Left cardiac atrium (tissue), 4 donors: ENCODE results near the gene COL20A1. TPM values are rescaled to one million over a fixed set of nuclear protein-coding genes. Genes with fewer than 3 reads are reported as not detected.
"Not testable (repeated sequence)": the region's sequence is repeated elsewhere in the genome, so short reads cannot be mapped to it uniquely, and the experiment has no call there.

Experiments
- ATAC-seq, 2 donors: fragments of 200-7000 bp; cut with Tn5 transposase; one replicate each; pipeline ENCODE4 v1.9.1; 2020; ENCODE audit warnings: mild to moderate bottlenecking in 2 of 2, moderate library complexity in 2 of 2
- DNase-seq: peaks from one replicate; pipeline ENCODE4 v3.0.0-alpha.2; 2020
- intact Hi-C, 2 donors: fragments of 100-400 bp; cut with DNase I; formaldehyde crosslinking; loops; one replicate each; pipeline versions ENCODE4 v1.14.1 to v1.15.1; 2022 to 2023
- long read RNA-seq: library from polyadenylated mRNA; unstranded; transcript quantifications from one replicate; pipeline ENCODE4 v2.0.0, GENCODE V29; 2021
- total RNA-seq, 2 donors: library from RNA; stranded (reverse); fragmentation: NEBNext Ultra II Directional; extraction: Animal tissue kit (Norgen Biotek cat#: 25700); gene quantifications; one replicate each; pipeline ENCODE4 v1.2.1, GENCODE V29; 2021
- donor health status: DM: no; HTN: yes; CAD: no.
- donor health status: DM: no; HTN: yes; CAD: no; lungs with severe emphysema.
- donor health status: DM: yes; HTN: yes; CAD: no.
- donor health status: Dilated cardiomyopathy.

Gene COL20A1
- total RNA-seq, result not detected
- long read RNA-seq, result 0 reads

DNA sequence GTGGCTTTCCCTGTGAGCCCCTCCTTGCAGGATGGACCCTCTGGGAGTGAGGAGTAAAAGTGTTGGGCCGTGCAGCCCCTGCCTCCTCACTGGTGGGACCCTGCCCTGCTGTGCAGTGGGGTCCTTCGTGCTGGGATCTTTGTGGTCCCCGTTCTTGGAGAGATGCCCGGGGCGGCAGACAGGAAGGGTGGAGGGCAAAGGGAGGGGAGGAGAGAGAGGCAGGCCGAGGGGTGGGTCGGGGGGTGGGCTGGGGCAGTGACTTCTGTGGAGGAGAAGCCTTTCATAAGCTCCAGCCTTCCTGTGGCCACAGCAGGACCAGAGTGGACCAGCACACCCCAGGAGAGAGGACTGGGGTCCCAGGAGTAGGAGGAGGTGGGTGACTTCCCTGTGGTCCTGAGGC is at the start of gene COL20A1:
COL20A1 (plus strand) TSS at position 283 of the 400 bp plus-strand sequence. CDS start 1,922 bp downstream, outside the sequence.
- ATAC-seq, result no peak
- intact Hi-C loops, result no loop called here
- DNase-seq, result no peak

DNA sequence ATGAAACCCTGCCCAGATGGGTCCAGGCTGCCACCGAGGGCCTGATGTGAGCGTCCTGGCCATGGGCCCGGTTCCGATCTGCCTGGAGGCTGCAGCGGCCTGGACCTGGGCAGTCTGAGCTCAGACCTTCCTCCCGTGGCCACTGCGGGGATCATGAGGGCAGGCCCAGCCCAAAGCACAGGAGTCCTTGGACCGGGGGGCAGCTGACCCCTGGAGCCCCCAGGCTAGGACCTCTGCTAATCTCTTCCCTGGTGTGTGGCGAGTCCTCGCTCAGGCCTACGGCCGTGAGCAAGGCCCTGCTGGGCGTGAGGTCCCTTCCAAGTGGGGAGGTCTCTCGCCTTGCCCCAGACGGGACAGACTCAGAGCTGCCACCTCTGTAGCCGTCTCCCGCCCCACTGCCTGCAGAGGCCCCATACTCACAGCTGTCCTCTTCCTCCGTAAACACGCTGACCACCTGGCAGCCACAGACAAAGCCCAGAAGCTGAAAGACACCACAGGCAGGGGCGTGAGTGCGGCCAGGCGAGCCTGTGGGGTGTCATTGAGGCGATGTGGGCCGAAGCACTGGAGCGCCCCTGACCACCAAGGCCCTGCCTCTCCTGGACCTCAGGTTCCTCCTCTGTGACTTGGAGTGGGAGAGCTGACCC is 49.3 kb upstream of the COL20A1 start:
- intact Hi-C loops, result no loop called here
- no peak for DNase-seq
- no peak for ATAC-seq

DNA sequence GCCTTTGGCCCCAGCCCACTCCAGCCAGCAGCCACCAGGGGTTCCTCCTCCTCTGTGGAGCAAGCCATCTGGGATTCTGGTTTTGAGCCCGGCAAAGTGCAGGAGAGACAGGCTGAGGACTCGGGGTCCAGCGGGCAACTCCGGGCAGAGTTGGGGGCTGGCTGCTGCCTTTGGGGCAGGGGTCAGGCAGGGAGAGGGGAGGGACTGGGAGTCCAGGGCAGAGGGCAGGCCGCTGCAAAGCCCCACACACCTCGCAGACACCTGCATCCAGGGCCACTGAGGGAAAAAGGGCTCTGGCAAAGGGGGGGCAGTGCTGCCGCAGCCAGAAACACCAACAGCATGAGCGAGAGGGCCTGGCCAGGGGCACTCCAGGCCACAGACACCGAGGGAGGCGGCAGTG is 48.5 kb upstream of the COL20A1 start:
- intact Hi-C loops, result no loop called here
- no peak for DNase-seq
- ATAC-seq, result no peak

DNA sequence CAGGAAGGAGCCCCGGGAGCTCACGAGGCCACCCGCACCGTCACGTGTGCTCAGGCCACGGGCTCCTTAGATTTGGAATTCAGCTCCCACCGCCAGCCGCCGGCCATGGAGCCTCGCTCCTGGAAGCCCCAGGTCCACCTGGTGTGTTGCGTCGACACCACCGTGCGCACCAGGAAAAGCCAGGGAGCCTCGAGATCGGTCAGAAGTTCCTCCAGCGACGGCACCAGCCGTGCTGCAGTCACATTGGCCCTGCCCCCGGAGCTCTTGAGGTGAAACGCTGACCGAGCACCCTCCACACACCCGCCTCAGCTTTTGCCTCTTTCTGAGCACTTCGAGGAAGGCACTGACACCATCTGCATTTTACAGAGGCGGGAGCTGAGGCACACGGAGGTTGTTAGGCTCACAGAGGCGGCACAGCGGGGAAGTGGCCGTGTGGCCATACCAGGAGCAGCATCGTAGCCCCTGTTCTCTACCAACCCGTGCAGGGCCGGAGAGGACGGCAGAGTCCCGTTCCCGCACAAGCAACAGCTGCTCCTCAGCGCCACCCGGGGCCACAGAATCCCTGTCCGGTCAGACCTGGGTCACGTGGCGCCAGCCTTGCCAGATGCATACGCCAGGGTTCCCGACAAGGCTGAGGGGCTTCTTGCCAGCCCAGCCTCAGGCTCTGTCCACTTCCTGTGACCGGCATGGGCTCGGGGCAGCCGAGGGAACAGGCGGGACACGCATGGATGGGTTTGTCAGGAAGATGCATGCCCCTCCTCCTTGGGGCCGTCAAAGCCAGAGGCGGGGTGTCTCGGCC is 46.3 kb upstream of the COL20A1 start:
- DNase-seq, result no peak

DNA sequence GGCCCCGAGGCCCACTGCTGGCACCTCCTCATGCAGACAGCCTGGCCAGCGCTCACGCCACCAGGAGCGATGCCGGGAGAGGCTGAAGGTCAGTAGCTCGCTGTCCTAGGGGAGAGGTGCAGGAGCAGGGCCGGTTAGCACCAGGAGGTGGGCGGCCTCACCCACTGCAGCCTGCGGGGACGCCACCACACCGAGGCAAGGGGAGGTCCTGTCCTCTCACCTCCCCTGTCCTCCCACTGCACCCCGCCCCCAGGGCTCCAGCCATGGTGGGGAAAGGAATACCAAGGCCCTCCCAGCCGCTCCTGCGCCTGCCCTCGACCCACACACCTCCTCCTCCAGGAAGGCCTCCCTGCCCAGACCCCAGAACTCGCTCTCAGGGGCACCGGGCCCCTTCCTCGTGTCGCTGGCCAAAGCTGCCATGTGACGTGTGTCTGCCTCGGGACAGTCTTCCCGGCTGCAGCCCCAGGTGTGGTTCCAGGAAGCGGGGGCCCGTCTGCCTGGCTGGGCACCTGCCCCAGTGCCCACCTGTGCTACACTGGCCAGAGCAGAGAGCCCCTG is 45.2 kb upstream of the COL20A1 start:
- no peak for ATAC-seq
- DNase-seq, result no peak
- intact Hi-C loops, result no loop called here

More for the DNA sequence above, 46.3 kb upstream of the COL20A1 start:
- intact Hi-C loops, result no loop called here
- no peak for ATAC-seq

DNA sequence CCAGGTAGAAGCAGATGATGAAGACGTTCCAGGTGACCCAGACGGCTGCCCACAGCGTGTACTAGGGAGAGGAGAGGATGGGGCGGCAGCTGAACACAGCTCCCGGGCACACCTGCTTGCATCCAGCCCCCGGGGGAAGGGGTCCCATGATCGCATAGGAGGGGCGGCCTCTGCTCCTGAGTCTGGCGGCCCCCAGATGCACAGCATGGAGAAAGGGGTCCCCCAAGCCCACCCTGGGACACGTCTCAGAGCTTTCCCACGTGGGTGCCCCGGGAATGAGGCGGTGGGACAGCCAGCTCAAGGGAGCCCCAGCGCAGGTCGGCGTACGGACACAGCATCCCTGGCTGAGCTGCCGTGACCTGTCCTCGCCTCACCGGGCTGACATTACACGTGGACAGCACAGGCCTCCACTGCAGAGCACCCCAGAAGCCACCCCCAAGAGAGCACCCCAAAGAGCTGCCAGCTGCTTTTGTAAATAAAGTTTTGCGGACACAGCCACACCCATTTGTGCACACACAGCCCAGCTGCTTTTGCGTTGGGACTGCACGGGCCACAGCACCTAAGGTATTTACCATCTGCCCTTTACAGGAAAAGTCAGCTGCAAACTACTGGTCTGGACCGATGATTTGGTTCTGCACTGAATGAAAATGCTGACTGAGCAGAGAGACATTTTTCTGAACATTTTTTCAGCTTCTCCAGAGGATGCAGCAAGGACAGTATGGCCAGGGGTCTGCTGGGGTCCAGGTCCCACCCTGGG is 44.0 kb upstream of the COL20A1 start:
- ATAC-seq, result no peak
- no peak for DNase-seq
- intact Hi-C loops, result no loop called here

DNA sequence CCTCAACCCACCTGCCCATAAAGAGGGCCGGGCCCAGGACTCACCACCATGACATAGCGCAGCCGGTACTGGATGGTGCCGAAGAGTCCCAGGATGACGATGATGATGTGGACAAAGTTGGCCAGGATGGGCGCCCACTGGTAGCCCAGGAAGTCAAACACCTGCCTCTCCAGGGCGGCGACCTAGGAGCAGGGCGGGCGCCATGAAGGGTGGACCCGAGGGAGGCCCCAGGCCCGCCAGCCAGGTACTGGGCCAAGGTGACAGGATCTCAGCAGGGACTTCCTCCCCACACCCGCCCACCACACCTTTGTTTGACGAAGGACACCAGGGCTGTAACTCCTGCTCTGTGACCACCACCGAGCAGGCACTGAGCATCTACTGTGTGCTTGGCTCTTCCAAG is 43.1 kb upstream of the COL20A1 start:
- no peak for DNase-seq
- intact Hi-C loops, result no loop called here
- ATAC-seq, result no peak

DNA sequence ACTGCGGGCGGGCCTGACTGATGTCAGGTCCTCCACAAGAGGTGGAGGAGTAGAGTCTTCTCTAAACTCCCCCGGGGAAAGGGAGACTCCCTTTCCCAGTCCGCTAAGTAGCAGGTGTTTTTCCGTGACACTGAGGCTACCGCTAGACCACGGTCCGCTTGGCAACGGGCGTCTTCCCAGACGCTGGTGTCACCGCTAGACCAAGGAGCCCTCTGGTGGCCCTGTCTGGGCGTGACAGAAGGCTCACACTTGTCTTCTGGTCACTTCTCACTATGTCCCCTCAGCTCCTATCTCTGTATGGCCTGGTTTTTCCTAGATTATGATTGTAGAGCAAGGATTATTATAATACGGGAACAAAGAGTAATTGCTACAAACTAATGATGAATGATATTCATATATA is 41.6 kb upstream of the COL20A1 start:
- DNase-seq, ATAC-seq, intact Hi-C loops: not testable (repeated sequence)

DNA sequence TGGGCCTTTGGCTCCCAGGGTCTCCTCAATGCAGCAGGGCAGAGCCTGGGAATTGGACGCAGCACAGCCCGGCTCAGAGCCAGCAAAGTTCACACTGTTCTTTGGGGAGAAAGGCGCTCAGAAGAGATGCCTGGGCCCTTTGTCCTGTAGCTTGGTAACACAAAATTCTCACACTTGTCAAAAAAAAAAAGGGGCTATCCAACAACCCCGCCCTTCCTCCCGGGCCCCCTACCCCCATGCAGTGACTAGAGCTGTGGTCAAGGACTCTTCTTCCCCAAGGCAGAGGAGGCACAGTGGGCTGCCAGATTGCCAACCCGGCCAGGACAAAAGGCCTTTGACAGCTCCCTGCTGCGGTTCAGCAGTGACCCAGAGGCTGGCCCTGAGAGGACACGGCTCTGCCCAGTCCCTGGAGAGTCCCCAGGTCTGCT is 40.7 kb upstream of the COL20A1 start:
- intact Hi-C loops, result no loop called here
- DNase-seq (no peak), ATAC-seq (no peak)

DNA sequence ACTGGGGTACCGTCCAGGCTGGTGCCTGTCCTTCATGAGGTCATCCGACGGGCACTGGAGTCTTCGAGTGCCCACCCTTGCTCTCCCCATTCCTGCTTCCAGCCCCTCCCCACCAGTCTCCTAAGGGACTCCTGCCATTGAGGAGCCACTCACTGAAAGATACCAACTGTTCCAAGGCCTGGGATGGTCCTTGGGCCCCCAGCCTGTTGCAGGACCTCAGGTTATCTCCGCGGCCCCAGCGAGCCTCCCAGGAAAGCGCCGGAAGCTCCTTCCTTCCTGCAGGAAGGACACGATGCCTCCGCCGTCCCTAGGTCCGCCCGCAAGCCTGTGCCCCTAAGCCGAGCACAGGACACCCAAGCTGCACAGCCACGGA is 39.9 kb upstream of the COL20A1 start:
- no peak for ATAC-seq
- intact Hi-C loops, result no loop called here
- no peak for DNase-seq

DNA sequence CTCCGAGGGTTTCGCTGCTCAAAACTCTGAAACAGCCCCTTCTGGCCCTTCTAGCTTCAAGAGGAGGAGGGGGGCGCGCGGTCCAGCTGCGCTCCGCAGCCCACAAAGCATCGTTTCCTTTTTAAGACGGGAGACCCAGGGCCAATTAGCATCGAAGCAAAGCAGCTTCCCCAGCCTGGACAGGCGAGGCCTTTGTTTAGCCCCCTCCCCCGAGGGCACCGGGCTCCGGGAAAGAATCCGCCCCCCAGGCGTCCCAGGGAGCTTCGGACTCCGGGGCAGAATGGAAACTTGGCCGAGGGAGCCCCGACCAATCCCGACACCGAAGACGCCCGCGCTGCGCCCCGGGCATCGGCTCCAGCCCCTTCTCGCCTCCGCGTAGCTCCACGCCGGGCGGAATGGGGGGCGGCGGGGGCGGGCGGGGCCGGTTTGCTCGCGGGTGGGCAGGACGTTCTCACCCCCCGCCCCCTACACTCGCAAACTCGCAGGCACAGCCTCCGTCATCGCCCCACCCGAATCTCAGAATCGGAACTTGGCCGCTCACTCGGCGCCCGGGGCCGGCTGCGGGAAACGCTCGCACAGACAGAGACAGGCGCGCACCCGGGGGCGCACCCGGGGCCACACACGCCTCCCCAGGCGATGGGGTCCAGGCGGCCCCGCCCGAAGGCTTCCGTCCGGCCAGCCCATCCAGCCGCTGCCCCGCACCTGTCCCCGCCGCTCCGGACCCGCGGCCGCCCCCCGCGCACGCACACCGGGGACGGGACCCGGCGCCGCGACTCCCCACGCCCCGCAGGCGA is 39.4 kb upstream of the COL20A1 start:
- DNase-seq, result no peak
- peak in 1 of 2 donors; percentile 8 for ATAC-seq
- intact Hi-C loops, result no loop called here

DNA sequence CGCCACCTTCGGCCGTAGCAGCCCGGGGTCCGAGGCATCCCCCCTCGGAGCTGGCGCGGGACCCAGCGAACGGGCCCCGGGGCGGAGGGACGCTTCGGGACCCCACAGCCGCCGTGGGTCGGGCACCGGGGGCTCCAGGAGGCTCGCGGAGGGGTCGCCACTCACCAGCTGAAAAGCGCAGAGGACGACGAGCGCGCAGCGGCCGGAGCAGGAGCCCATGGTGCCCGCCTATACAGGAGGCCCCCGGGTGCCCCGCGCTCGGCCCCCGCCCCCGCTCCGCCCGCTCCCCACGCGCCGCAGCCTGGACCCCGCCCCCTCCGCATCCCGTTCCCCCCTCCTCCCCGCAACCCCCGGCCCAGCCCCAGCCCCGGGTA is 38.8 kb upstream of the COL20A1 start, which contains the start of gene NKAIN4:
NKAIN4 (minus strand) TSS at position 232 of the 374 bp plus-strand sequence; CDS start at position 219, 13 bp downstream.
- intact Hi-C loops, result no loop called here
- ATAC-seq (no peak), DNase-seq (no peak)

DNA sequence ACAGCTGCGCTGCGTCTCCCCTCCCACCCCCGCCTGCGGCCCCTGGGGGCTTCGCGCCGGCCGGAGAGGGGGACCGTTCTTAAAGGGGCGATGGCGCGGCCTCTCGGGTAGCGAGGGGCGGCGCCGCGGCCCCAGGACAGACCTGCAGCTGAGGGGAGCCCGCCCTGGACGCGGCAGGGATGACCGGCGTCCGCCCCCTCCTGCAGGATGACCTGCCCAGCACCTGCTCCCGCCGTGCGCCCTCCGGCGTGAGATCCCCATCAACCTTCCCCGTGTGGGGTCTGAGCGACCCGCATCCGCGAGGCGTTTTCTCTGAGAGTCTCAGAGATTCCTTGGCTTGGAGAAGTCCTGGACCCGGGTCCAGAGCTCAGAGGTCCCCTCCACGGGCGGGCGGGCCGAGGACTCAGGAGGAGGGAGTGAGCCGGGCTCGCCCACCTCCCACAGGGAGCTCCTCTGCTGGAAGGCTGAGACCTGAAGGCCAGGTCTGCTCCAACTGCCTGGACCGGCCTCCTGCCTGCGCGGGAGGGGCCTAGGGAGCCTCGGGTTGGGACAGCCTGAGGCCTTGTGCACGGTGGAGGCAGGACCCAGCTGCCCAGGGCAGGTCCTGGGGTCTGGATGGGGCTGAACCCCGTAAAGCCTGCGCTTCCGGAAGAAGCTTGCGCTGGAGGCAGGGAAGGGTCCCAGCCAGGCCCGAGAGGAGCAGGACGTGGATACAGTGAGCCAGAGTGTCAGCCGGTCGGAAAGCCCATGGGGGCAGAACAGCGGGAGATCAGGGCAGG is 38.2 kb upstream of the COL20A1 start:
- no peak for ATAC-seq
- intact Hi-C loops, result no loop called here

DNA sequence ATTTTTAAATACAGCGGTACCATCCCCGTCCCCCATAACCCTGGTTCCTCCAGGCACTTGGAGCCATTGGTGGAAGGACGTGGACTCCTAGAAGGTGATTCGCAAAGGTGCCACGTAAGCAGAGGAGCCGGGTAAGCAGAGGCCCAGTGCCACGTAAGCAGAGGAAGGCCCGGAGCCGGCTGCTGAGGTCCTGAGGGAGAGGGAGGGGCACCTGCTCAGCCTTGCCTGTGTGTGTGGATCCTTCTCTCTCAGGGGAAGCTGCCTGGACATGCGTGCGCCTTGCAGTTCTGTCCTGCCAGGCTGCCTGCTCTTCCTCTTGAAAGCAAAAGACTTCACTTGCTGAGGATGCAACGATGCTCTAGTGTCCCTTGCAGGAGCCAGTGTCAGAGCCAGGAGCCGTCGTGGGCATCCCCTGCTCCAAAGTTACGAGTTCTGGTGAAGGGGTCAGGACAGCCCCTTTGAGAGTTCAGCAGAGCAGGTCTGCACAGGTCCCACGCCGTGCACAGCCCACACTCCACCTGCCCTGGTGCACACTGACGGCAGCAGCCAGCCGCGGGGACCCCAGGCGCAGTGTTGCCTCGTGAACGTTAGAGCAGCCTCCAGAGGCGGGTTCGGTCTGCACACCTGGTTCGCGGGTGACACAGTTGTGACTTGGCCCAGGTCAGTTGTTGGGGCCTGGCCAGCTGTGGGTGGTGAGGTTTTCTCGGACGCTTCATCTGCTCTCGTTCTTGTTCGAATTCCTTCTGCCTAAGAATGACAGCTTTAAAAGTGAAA is 36.9 kb upstream of the COL20A1 start:
- intact Hi-C loops, result no loop called here

More for the DNA sequence above, 38.2 kb upstream of the COL20A1 start:
- DNase-seq, result no peak

DNA sequence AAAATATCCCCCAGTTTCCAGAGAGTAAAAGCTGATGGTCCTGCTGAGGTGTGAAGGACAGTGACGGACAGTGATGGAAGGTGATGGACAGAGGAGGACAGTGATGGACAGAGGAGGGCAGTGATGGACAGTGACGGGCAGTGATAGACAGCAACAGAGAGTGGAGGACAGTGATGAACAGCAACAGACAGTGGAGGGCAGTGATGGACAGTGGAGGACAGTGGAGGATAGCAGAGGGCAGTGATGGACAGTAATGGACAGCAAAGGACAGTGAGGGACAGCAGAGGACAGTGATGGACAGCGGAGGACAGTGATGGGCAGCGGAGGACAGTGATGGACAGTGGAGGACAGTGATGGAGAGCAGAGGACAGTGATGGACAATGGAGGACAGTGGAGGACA is 36.0 kb upstream of the COL20A1 start:
- DNase-seq, result no peak
- intact Hi-C loops, result no loop called here
- ATAC-seq, result no peak

More for the DNA sequence above, 36.9 kb upstream of the COL20A1 start:
- DNase-seq, result no peak
- ATAC-seq, result no peak

DNA sequence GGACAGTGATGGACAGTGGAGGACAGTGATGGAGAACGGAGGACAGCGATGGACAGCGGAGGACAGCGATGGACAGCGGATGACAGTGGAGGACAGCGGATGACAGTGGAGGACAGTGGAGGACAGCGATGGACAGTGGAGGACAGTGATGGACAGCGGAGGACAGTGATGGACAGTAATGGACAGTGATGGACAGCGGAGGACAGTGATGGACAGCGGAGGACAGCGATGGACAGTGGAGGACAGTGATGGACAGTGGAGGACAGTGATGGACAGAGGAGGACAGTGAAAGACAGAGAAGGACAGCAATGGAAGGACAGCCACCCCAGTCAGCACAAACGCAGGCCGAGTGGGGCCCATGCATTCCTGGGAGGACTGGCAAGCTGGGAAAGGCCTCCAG is 35.4 kb upstream of the COL20A1 start:
- intact Hi-C loops, result no loop called here
- ATAC-seq (no peak), DNase-seq (no peak)

DNA sequence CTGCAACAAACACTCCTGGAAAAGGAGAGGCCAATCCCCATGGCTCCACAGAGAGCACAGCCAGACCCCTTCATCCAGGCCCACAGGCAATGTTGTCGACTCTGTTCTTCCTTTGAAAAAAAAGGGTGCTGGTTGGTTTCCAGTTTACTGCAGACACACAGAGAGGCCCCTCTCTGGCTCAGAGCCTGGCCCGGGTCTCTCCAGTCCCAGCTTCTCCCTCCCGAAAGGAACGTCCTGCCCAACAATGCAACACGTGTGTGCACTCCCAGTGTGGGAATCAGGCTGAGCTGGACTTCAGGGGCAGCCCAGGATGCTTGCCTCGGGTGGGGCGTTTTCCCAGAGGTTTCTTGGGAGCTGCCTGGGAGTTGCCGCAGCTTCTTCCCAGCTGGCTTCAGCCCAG is 34.2 kb upstream of the COL20A1 start:
- ATAC-seq (no peak), DNase-seq (no peak)
- intact Hi-C loops, result no loop called here
